H1 (cell line): ENCODE measurements around the gene GALNT1. TPM values are rescaled to one million over a fixed set of nuclear protein-coding genes. Genes with fewer than 3 reads are reported as not detected.

Experiments
- CTCF ChIA-PET: fragments of 300-600 bp; sonication (Branson Sonifier 250); formaldehyde crosslinking; loops from one replicate; lab custom pipeline; 2021; ENCODE audit not compliant: partially characterized antibody; lab: Charles Lee
- POLR2A ChIA-PET: fragments of 300-600 bp; sonication (Branson Sonifier 250); formaldehyde crosslinking; loops from one replicate; lab custom pipeline; 2021; ENCODE audit warnings: inconsistent platforms; ENCODE audit not compliant: partially characterized antibody; lab: Charles Lee
- DNase-seq, 2 experiments: peaks; one replicate each; pipeline versions ENCODE4 v3.0.0 to v3.0.0-alpha.2; 2010 to 2022; ENCODE audit warnings: low spot score in 2 of 2, low read depth in 1 of 2, mixed read lengths in 1 of 2
- FAIRE-seq: peaks from 2 replicates; lab custom pipeline; 2011; peaks lifted over from hg19 to GRCh38; lab: Jason Lieb, UNC
- H2AFZ ChIP-seq: 2 replicates; pipeline ENCODE4 v1.8.1; 2012; ENCODE audit warnings: low read length, inconsistent platforms
- H2AK5ac ChIP-seq: 2 replicates; pipeline ENCODE4 v1.6.1; 2013; ENCODE audit warnings: low read depth, low read length
- H2BK120ac ChIP-seq: replicated peaks from 2 replicates; pipeline ENCODE3; 2013; ENCODE audit warnings: low read depth, low read length, inconsistent platforms
- H2BK12ac ChIP-seq: 2 replicates; pipeline ENCODE4 v1.6.1; 2013; ENCODE audit warnings: low read depth, low read length
- H2BK15ac ChIP-seq: 2 replicates; pipeline ENCODE4 v1.6.1; 2013; ENCODE audit warnings: low read length
- H2BK20ac ChIP-seq: 2 replicates; pipeline ENCODE4 v1.6.1; 2013; ENCODE audit warnings: low read length
- H2BK5ac ChIP-seq: 2 replicates; pipeline ENCODE4 v1.6.1; 2013; ENCODE audit warnings: low read depth, low read length
- H3K14ac ChIP-seq: 2 replicates; pipeline ENCODE4 v1.6.1; 2013; ENCODE audit warnings: inconsistent platforms; ENCODE audit not compliant: insufficient read length
- H3K18ac ChIP-seq: 2 replicates; pipeline ENCODE4 v1.6.1; 2013; ENCODE audit warnings: low read length; ENCODE audit errors: extremely low read depth
- H3K23ac ChIP-seq: 2 replicates; pipeline ENCODE4 v1.6.1; 2013; ENCODE audit warnings: inconsistent platforms; ENCODE audit not compliant: insufficient read length
- H3K23me2 ChIP-seq: 2 replicates; pipeline ENCODE4 v1.6.1; 2013; ENCODE audit warnings: low read depth, low read length
- H3K27ac ChIP-seq: 2 replicates; pipeline ENCODE4 v1.6.1; 2011; ENCODE audit warnings: low read depth, low read length, inconsistent platforms
- H3K27me3 ChIP-seq, 4 experiments: replicated peaks in 1 of 4; 1 replicate in 1 of 4; 2 replicates in 3 of 4; pipeline versions ENCODE4 v1.6.1 to v1.8.1; 2011 to 2013; ENCODE audit warnings: low read length in 3 of 4, mild to moderate bottlenecking in 3 of 4, inconsistent platforms in 2 of 4, mixed read lengths in 2 of 4, moderate library complexity in 1 of 4; ENCODE audit not compliant: control insufficient read depth in 3 of 4, insufficient read depth in 3 of 4; ENCODE audit errors: extremely low read depth in 1 of 4
- H3K36me3 ChIP-seq, 4 experiments: 2 replicates each; pipeline versions ENCODE4 v1.6.1 to v1.8.1; 2011 to 2013; ENCODE audit warnings: mild to moderate bottlenecking in 4 of 4, low read length in 3 of 4, moderate library complexity in 2 of 4, control low read depth in 1 of 4, inconsistent platforms in 1 of 4; ENCODE audit not compliant: insufficient read depth in 4 of 4, control insufficient read depth in 2 of 4
- H3K4ac ChIP-seq: replicated peaks from 2 replicates; pipeline ENCODE3; 2013; ENCODE audit warnings: low read length, low read depth, mixed read lengths, inconsistent platforms; ENCODE audit not compliant: insufficient read length
- H3K4me1 ChIP-seq, 4 experiments: replicated peaks in 1 of 4; 1 replicate in 1 of 4; 2 replicates in 3 of 4; pipeline versions ENCODE4 v1.6.1 to v1.8.1; 2011 to 2013; ENCODE audit warnings: low read length in 3 of 4, inconsistent platforms in 2 of 4, mixed read lengths in 1 of 4; ENCODE audit not compliant: insufficient read depth in 4 of 4, control insufficient read depth in 3 of 4
- H3K4me2 ChIP-seq, 2 experiments: 2 replicates each; pipeline versions ENCODE4 v1.6.1 to v1.8.1; 2011 to 2013; ENCODE audit warnings: low read depth in 2 of 2, low read length in 2 of 2, control low read depth in 1 of 2, inconsistent platforms in 1 of 2, mild to moderate bottlenecking in 1 of 2; ENCODE audit not compliant: insufficient read depth in 1 of 2
- H3K4me3 ChIP-seq, 4 experiments: fragments of 200-600, 300-600 bp in 1 of 4; sonication (generic), shearing (Covaris generic), sonication (Bioruptor Twin) in 1 of 4; 2 replicates each; pipeline versions ENCODE4 v1.5.1 to v1.8.1; 2011 to 2016; ENCODE audit warnings: low read length in 4 of 4, low read depth in 3 of 4, control low read depth in 2 of 4, inconsistent platforms in 2 of 4, mild to moderate bottlenecking in 2 of 4, mixed read lengths in 1 of 4, moderate library complexity in 1 of 4; ENCODE audit not compliant: insufficient read depth in 2 of 4; ENCODE audit errors: extremely low read depth in 1 of 4
- H3K56ac ChIP-seq: replicated peaks from 2 replicates; pipeline ENCODE3; 2013; ENCODE audit warnings: low read depth, mild to moderate bottlenecking, mixed read lengths, low read length, inconsistent platforms; ENCODE audit not compliant: insufficient read length
- H3K79me1 ChIP-seq: 2 replicates; pipeline ENCODE4 v1.6.1; 2013; ENCODE audit warnings: low read depth, low read length, control low read depth
- H3K79me2 ChIP-seq, 2 experiments: 2 replicates each; pipeline versions ENCODE4 v1.6.1 to v1.8.1; 2012 to 2013; ENCODE audit warnings: low read length in 2 of 2, mild to moderate bottlenecking in 2 of 2, inconsistent platforms in 1 of 2; ENCODE audit not compliant: insufficient read depth in 2 of 2, control insufficient read depth in 1 of 2
- H3K9ac ChIP-seq, 4 experiments: replicated peaks in 1 of 4; 1 replicate in 1 of 4; 2 replicates in 3 of 4; pipeline versions ENCODE4 v1.6.1 to v1.8.1; 2011 to 2013; ENCODE audit warnings: low read depth in 3 of 4, low read length in 3 of 4, control low read depth in 2 of 4, mild to moderate bottlenecking in 2 of 4, moderate library complexity in 2 of 4, inconsistent platforms in 1 of 4; ENCODE audit errors: extremely low read depth in 1 of 4
- H3K9me3 ChIP-seq, 2 experiments: 2 replicates each; pipeline versions ENCODE4 v1.6.1 to v1.8.1; 2012 to 2013; ENCODE audit warnings: mild to moderate bottlenecking in 2 of 2, moderate library complexity in 2 of 2, control low read depth in 1 of 2, inconsistent platforms in 1 of 2, low read depth in 1 of 2, low read length in 1 of 2, mixed read lengths in 1 of 2; ENCODE audit not compliant: insufficient read depth in 2 of 2
- H4K20me1 ChIP-seq, 2 experiments: replicated peaks in 1 of 2; 2 replicates each; pipeline versions ENCODE3 to v1.8.1; 2011 to 2013; ENCODE audit warnings: inconsistent platforms in 2 of 2, low read length in 2 of 2, mild to moderate bottlenecking in 1 of 2; ENCODE audit not compliant: insufficient read depth in 2 of 2, control insufficient read depth in 1 of 2
- H4K5ac ChIP-seq: 2 replicates; pipeline ENCODE4 v1.6.1; 2013; ENCODE audit warnings: low read length, low read depth, mixed read lengths, inconsistent platforms; ENCODE audit not compliant: insufficient read length
- H4K8ac ChIP-seq: 2 replicates; pipeline ENCODE4 v1.8.0; 2013; ENCODE audit warnings: mild to moderate bottlenecking, moderate library complexity, low read length, inconsistent platforms; ENCODE audit not compliant: insufficient read depth; ENCODE audit errors: extremely low read depth
- H4K91ac ChIP-seq: replicated peaks from 2 replicates; pipeline ENCODE3; 2013; ENCODE audit warnings: low read length, mixed read lengths, inconsistent platforms; ENCODE audit not compliant: insufficient read length
- ASH2L ChIP-seq: fragments of 200-600, 300-600 bp; sonication (generic); IDR thresholded peaks from one replicate; pipeline ENCODE4 v1.7.1; 2017; ENCODE audit warnings: low read length
- KDM1A ChIP-seq: fragments of 200-600, 300-600 bp; sonication (generic); IDR thresholded peaks from 2 replicates; pipeline ENCODE4 v1.7.1; 2016; ENCODE audit warnings: mild to moderate bottlenecking, low read length, borderline replicate concordance
- MAFK ChIP-seq: IDR thresholded peaks from 2 replicates; pipeline ENCODE4 v1.6.1; 2012; ENCODE audit warnings: low read depth, mild to moderate bottlenecking, improper control_type of control experiment, low read length
- POLR2A ChIP-seq, 2 experiments: IDR thresholded peaks; 1 replicate in 1 of 2; 2 replicates in 1 of 2; pipeline ENCODE4 v1.6.1; 2011; ENCODE audit warnings: low read depth in 2 of 2, low read length in 2 of 2, mild to moderate bottlenecking in 2 of 2; ENCODE audit errors: control extremely low read depth in 1 of 2
- RXRA ChIP-seq: IDR thresholded peaks from 2 replicates; pipeline ENCODE4 v1.6.1; 2011; ENCODE audit warnings: low read depth, mild to moderate bottlenecking, low read length, moderate library complexity; ENCODE audit not compliant: insufficient read depth
- SP2 ChIP-seq: IDR thresholded peaks from 2 replicates; pipeline ENCODE4 v1.6.1; 2012; ENCODE audit warnings: mild to moderate bottlenecking, low read length, inconsistent platforms
- USF2 ChIP-seq: IDR thresholded peaks from 2 replicates; pipeline ENCODE4 v1.6.1; 2011; ENCODE audit warnings: low read length, improper control_type of control experiment
- ZNF274 ChIP-seq: IDR thresholded peaks from 2 replicates; pipeline ENCODE4 v1.7.0; 2012; ENCODE audit warnings: low read length, borderline replicate concordance; ENCODE audit errors: extremely low read depth
- WGBS, 2 experiments: shearing (Covaris generic) in 1 of 2; methylation state at CpG; one replicate each; pipeline versions ENCODE4 v1.1.6 to v1.1.7; 2013 to 2015; ENCODE audit warnings: low lambda C conversion rate in 2 of 2, mixed read lengths in 2 of 2, inconsistent platforms in 1 of 2, low coverage in 1 of 2, missing lambda C conversion rate in 1 of 2; ENCODE audit not compliant: insufficient replicate concordance in 2 of 2, insufficient coverage in 1 of 2, insufficient read length in 1 of 2; ENCODE audit errors: extremely low coverage in 1 of 2, missing lambda C conversion rate in 1 of 2; 5-methylcytosine and 5-hydroxymethylcytosine counted together
- polyA plus RNA-seq, 7 experiments: library from polyadenylated mRNA; depleted of rRNA in 3 of 7; stranded (reverse) in 5 of 7; unstranded in 2 of 7; fragments of >200 nt in 5 of 7; fragments of 200-250 nt in 2 of 7; gene quantifications; 1 replicate in 5 of 7; 2 replicates in 1 of 7; 4 replicates in 1 of 7; pipeline versions ENCODE4 v1.2.1 to v1.2.3, GENCODE V29; 2011 to 2013; ENCODE audit warnings: missing spikeins in 2 of 7, mixed read lengths in 2 of 7
- total RNA-seq: library from RNA; stranded (reverse); fragmentation: NEBNext Ultra II Directional; extraction: Animal tissue kit (Norgen Biotek cat#: 25700); gene quantifications from 2 replicates; pipeline ENCODE4 v1.2.1, GENCODE V29; 2021

The GALNT1 gene
- total and polyA plus RNA-seq, 2 of the 8 experiments (the other 6 are each of a cell fraction or from before 2014, with no cell fraction given) = 22.4 to 101 TPM

GRCh38 chr18:35585608-35586007, 4.1 kb downstream of the GALNT1 start:
- Histone ChIP-seq H2BK20ac (no peak overlapping the region), H3K36me3 (0 out of 8 replicates have a peak, but pooled peaks cover 0 to 9% (median 0%) of the 10 kb centered on the region in 4 experiments), H2AFZ (no peak overlapping the region), H3K79me2 (peaks cover 7 to 85% of the 10 kb centered on the region in 2 experiments; a peak in 3 of 4 replicates), H2BK5ac (no peak overlapping the region), H3K14ac (no peak overlapping the region), H3K4me1 (peaks cover 4 to 12% (median 6%) of the 10 kb centered on the region in 4 experiments; a peak in 6 of 7 replicates), H4K8ac (no peak overlapping the region), H3K27me3 (no peaks in the 10 kb centered on the region), H3K23me2 (peaks cover 2% of the 10 kb centered on the region), H2AK5ac (no peak overlapping the region), H3K4me3 (no peak overlapping the region), H4K91ac (no peak overlapping the region), H2BK15ac (no peak overlapping the region), H3K9ac (no peak overlapping the region), H3K27ac (no peak overlapping the region), H3K23ac (no peak overlapping the region), H4K5ac (no peak overlapping the region), H3K18ac (no peak overlapping the region), H3K79me1 (no peaks in the 10 kb centered on the region; the same call in 1 of the 2 replicates), H4K20me1 (peaks cover 0 to 12% of the 10 kb centered on the region in 2 experiments), H3K56ac (no peak overlapping the region), H3K4me2 (no peak overlapping the region), H3K4ac (no peak overlapping the region), H3K9me3 (peaks cover 7 to 23% of the 10 kb centered on the region in 2 experiments; a peak in 3 of 4 replicates), H2BK120ac (no peak overlapping the region), H2BK12ac (no peak overlapping the region)
- TF ChIP-seq USF2 (no peak), POLR2A (IDR thresholded peaks at IDR 0.05; ENCODE audit: control extremely low read depth in 1 of 2, low read depth in 2 of 2, low read length in 2 of 2) (no peak), ASH2L (no peak), RXRA (no peak), ZNF274 (no peak), MAFK (no peak), SP2 (no peak), KDM1A (0 out of 2 replicates have a peak, but pooled peaks have one; percentile 34)
- POLR2A ChIA-PET = interaction anchor here (1.1 kb wide), 1 partner anchor 9 kb away, joined by 3 read pairs; no protein-coding TSS in a partner anchor
- WGBS, 2 experiments = 96% methylated on average over 1 of the region's 1 CpG; no CpG with 5 or more reads in 1 of the 2 experiments
- CTCF ChIA-PET = interaction anchor here (0.6 kb wide), 1 partner anchor 188 kb away, joined by 3 read pairs; no protein-coding TSS in a partner anchor
- no peak for FAIRE-seq
- no peak for DNase-seq
